Fibroblast of lung (primary cell): ENCODE measurements around the gene GCSAM. TPM values are rescaled to one million over a fixed set of nuclear protein-coding genes. Genes with fewer than 3 reads are reported as not detected.

Experiments used
- DNase-seq, 2 donors: peaks; one replicate each; pipeline versions ENCODE4 v3.0.0 to v3.0.0-alpha.2; 2010; ENCODE audit warnings: low read depth in 2 of 2
- H2AFZ ChIP-seq: 2 replicates; pipeline ENCODE4 v1.5.1; 2012; ENCODE audit warnings: low read length, control low read depth, inconsistent platforms
- H3K27ac ChIP-seq: 2 replicates; pipeline ENCODE4 v1.5.1; 2011; ENCODE audit warnings: low read length, control low read depth; ENCODE audit not compliant: insufficient read depth
- H3K27me3 ChIP-seq: 2 replicates; pipeline ENCODE4 v1.5.1; 2011; ENCODE audit warnings: mild to moderate bottlenecking, low read length; ENCODE audit not compliant: control insufficient read depth, insufficient read depth
- H3K36me3 ChIP-seq: 2 replicates; pipeline ENCODE4 v1.5.1; 2011; ENCODE audit warnings: low read length; ENCODE audit not compliant: control insufficient read depth, insufficient read depth
- H3K4me1 ChIP-seq: 2 replicates; pipeline ENCODE4 v1.5.1; 2011; ENCODE audit warnings: low read length; ENCODE audit not compliant: control insufficient read depth, insufficient read depth; ENCODE audit errors: extremely low read depth
- H3K4me2 ChIP-seq: 2 replicates; pipeline ENCODE4 v1.5.1; 2011; ENCODE audit warnings: low read length, control low read depth; ENCODE audit not compliant: insufficient read depth; ENCODE audit errors: extremely low read depth
- H3K4me3 ChIP-seq, 4 experiments: fragments of 200-600 bp in 1 of 4; sonication (generic) in 1 of 4; replicated peaks in 1 of 4; 2 replicates each; pipeline ENCODE4 v1.5.1; 2011 to 2016; ENCODE audit warnings: low read length in 4 of 4, low read depth in 3 of 4, mild to moderate bottlenecking in 3 of 4, control low read depth in 2 of 4, inconsistent platforms in 1 of 4, mixed read lengths in 1 of 4; ENCODE audit not compliant: insufficient read depth in 1 of 4; ENCODE audit errors: control extremely low read depth in 1 of 4
- H3K79me2 ChIP-seq: 2 replicates; pipeline ENCODE4 v1.5.1; 2012; ENCODE audit warnings: mild to moderate bottlenecking, low read length, inconsistent platforms; ENCODE audit not compliant: control insufficient read depth, insufficient read depth
- H3K9ac ChIP-seq: 2 replicates; pipeline ENCODE4 v1.5.1; 2011; ENCODE audit warnings: mild to moderate bottlenecking, low read length, control low read depth; ENCODE audit not compliant: insufficient read depth
- H3K9me3 ChIP-seq: 2 replicates; pipeline ENCODE4 v1.5.1; 2012; ENCODE audit warnings: low read depth, low read length; ENCODE audit not compliant: control insufficient read depth, insufficient read depth
- H4K20me1 ChIP-seq: 2 replicates; pipeline ENCODE4 v1.5.1; 2011; ENCODE audit warnings: low read length; ENCODE audit not compliant: control insufficient read depth, insufficient read depth; ENCODE audit errors: extremely low read depth
- CTCF ChIP-seq, 2 donors: IDR thresholded peaks in 1 of 2; conservative IDR thresholded peaks in 1 of 2; 1 replicate in 1 of 2; 2 replicates in 1 of 2; pipeline ENCODE4 v1.5.1; 2011 to 2012; ENCODE audit warnings: low read length in 2 of 2, control low read depth in 1 of 2, inconsistent platforms in 1 of 2, low read depth in 1 of 2, mild to moderate bottlenecking in 1 of 2
- EZH2 ChIP-seq: IDR thresholded peaks from 2 replicates; pipeline ENCODE4 v1.5.1; 2012; ENCODE audit warnings: low read length, control low read depth, mild to moderate bottlenecking; ENCODE audit errors: missing control alignments
- polyA plus RNA-seq, 2 donors: library from polyadenylated mRNA; depleted of rRNA in 1 of 2; stranded (reverse) in 1 of 2; unstranded in 1 of 2; fragments of >200 nt; gene quantifications; 2 replicates each; pipeline ENCODE4 v1.2.1, GENCODE V29; 2011 to 2012; ENCODE audit warnings: missing spikeins in 1 of 2
- total RNA-seq: library from RNA; depleted of rRNA; stranded (reverse); fragments of >200 nt; gene quantifications from 2 replicates; pipeline ENCODE4 v1.2.1, GENCODE V29; 2014

The GCSAM gene
- total and polyA plus RNA-seq, 2 donors (not counting 1 experiment from before 2014, with no cell fraction given): not detected

- H3K4me3 ChIP-seq: no peak overlapping the region
- H3K9ac ChIP-seq: no peak overlapping the region
- no peaks in the 10 kb centered on the region for H3K79me2 ChIP-seq
- H3K4me1 ChIP-seq: no peaks in the 10 kb centered on the region
- H3K9me3 ChIP-seq: no peaks in the 10 kb centered on the region
- H3K27ac ChIP-seq: no peak overlapping the region
- H2AFZ ChIP-seq: no peak overlapping the region
- no peaks in the 10 kb centered on the region for H4K20me1 ChIP-seq
- H3K36me3 ChIP-seq: no peaks in the 10 kb centered on the region
- H3K4me2 ChIP-seq: no peak overlapping the region
- TF ChIP-seq EZH2: no peak
- TF ChIP-seq CTCF (conservative IDR thresholded peaks at IDR 0.05 in 1 of 2, IDR thresholded peaks at IDR 0.05 in 1 of 2; ENCODE audit: low read depth in 1 of 2, low read length in 2 of 2): no peak
- DNase-seq: no peak
- no peaks in the 10 kb centered on the region for H3K27me3 ChIP-seq
Observed at GRCh38 chr3:112141293-112141692, 8.2 kb upstream of the GCSAM start.

GRCh38 chr3:112140584-112140983, 7.5 kb upstream of the GCSAM start:
- no peak overlapping the region for H2AFZ ChIP-seq
- H3K4me1 ChIP-seq: no peaks in the 10 kb centered on the region
- H4K20me1 ChIP-seq: no peaks in the 10 kb centered on the region
- no peaks in the 10 kb centered on the region for H3K79me2 ChIP-seq
- no peaks in the 10 kb centered on the region for H3K9me3 ChIP-seq
- no peak overlapping the region for H3K4me2 ChIP-seq
- no peak for DNase-seq
- no peak overlapping the region for H3K27ac ChIP-seq
- H3K4me3 ChIP-seq: no peak overlapping the region
- no peak for TF ChIP-seq CTCF (conservative IDR thresholded peaks at IDR 0.05 in 1 of 2, IDR thresholded peaks at IDR 0.05 in 1 of 2; ENCODE audit: low read depth in 1 of 2, low read length in 2 of 2)
- no peak for TF ChIP-seq EZH2
- no peak overlapping the region for H3K9ac ChIP-seq
- no peaks in the 10 kb centered on the region for H3K36me3 ChIP-seq
- H3K27me3 ChIP-seq: no peaks in the 10 kb centered on the region

GRCh38 chr3:112138219-112138969, 5.3 kb upstream of the GCSAM start:
- no peaks in the 10 kb centered on the region for H4K20me1 ChIP-seq
- no peaks in the 10 kb centered on the region for H3K79me2 ChIP-seq
- H2AFZ ChIP-seq: no peak overlapping the region
- H3K9ac ChIP-seq: no peak overlapping the region
- H3K27ac ChIP-seq: no peak overlapping the region
- H3K27me3 ChIP-seq: no peaks in the 10 kb centered on the region
- no peaks in the 10 kb centered on the region for H3K9me3 ChIP-seq
- H3K36me3 ChIP-seq: no peaks in the 10 kb centered on the region
- DNase-seq: no peak
- TF ChIP-seq EZH2 (no peak), CTCF (conservative IDR thresholded peaks at IDR 0.05 in 1 of 2, IDR thresholded peaks at IDR 0.05 in 1 of 2; ENCODE audit: low read depth in 1 of 2, low read length in 2 of 2) (no peak)
- H3K4me2 ChIP-seq: no peak overlapping the region
- H3K4me1 ChIP-seq: no peaks in the 10 kb centered on the region
- no peak overlapping the region for H3K4me3 ChIP-seq
